Measurements from ENCODE around the gene GTSE1.
"Not testable (repeated sequence)": the region's sequence is repeated elsewhere in the genome, so short reads cannot be mapped to it uniquely, and the experiment has no call there.

The GTSE1 gene

GRCh38 chr22:46263216-46263590 lies 33.5 kb upstream of the GTSE1 start, which contains the start of gene PKDREJ:
PKDREJ (minus strand) TSS chr22:46263343; CDS start chr22:46263322, 21 bp downstream.
- TF ChIP-seq TAF1 (IDR thresholded peaks at IDR 0.05; ENCODE audit: borderline replicate concordance, low read depth, low read length) = no peak
- TF ChIP-seq POLR2A (IDR thresholded peaks at IDR 0.05; ENCODE audit: low read depth, low read length) = no peak
- no peak for TF ChIP-seq POLR2AphosphoS5 (IDR thresholded peaks at IDR 0.05; ENCODE audit: low read depth, low read length)
- FAIRE-seq (no peak), DNase-seq (ENCODE audit: insufficient read length) (no peak)

- FAIRE-seq; DNase-seq (ENCODE audit: insufficient read length): not testable (repeated sequence)
Observed at GRCh38 chr22:46264520-46264919, 32.1 kb upstream of the GTSE1 start.

- FAIRE-seq; DNase-seq (ENCODE audit: insufficient read length): not testable (repeated sequence)
Observed at GRCh38 chr22:46265627-46266026, 31.0 kb upstream of the GTSE1 start.

- FAIRE-seq (peak; percentile 36), DNase-seq (ENCODE audit: insufficient read length) (peak; percentile 94)
- TF ChIP-seq POLR2A (IDR thresholded peaks at IDR 0.05; ENCODE audit: low read depth, low read length) = peak; percentile 35; the same call in 1 of the 2 replicates
- no peak for TF ChIP-seq TAF1 (IDR thresholded peaks at IDR 0.05; ENCODE audit: borderline replicate concordance, low read depth, low read length)
- no peak for TF ChIP-seq POLR2AphosphoS5 (IDR thresholded peaks at IDR 0.05; ENCODE audit: low read depth, low read length)
Observed at GRCh38 chr22:46267431-46268279, 29.0 kb upstream of the GTSE1 start, which contains the start of gene TTC38. TTC38 (plus strand) TSS chr22:46268008; CDS start chr22:46268040, 32 bp downstream.

GRCh38 chr22:46269564-46269963 lies 27.1 kb upstream of the GTSE1 start:
- TF ChIP-seq POLR2AphosphoS5 (IDR thresholded peaks at IDR 0.05; ENCODE audit: low read depth, low read length) (no peak), POLR2A (IDR thresholded peaks at IDR 0.05; ENCODE audit: low read depth, low read length) (no peak), TAF1 (IDR thresholded peaks at IDR 0.05; ENCODE audit: borderline replicate concordance, low read depth, low read length) (no peak)
- no peak for DNase-seq (ENCODE audit: insufficient read length)
- FAIRE-seq = no peak

- DNase-seq (ENCODE audit: insufficient read length) = no peak
- no peak for FAIRE-seq
- TF ChIP-seq TAF1 (IDR thresholded peaks at IDR 0.05; ENCODE audit: borderline replicate concordance, low read depth, low read length) (no peak), POLR2A (IDR thresholded peaks at IDR 0.05; ENCODE audit: low read depth, low read length) (no peak), POLR2AphosphoS5 (IDR thresholded peaks at IDR 0.05; ENCODE audit: low read depth, low read length) (no peak)
Observed at GRCh38 chr22:46272196-46272595, 24.5 kb upstream of the GTSE1 start.

- TF ChIP-seq POLR2AphosphoS5 (IDR thresholded peaks at IDR 0.05; ENCODE audit: low read depth, low read length) = no peak
- TF ChIP-seq TAF1 (IDR thresholded peaks at IDR 0.05; ENCODE audit: borderline replicate concordance, low read depth, low read length) = no peak
- TF ChIP-seq POLR2A (IDR thresholded peaks at IDR 0.05; ENCODE audit: low read depth, low read length) = no peak
- FAIRE-seq (no peak), DNase-seq (ENCODE audit: insufficient read length) (no peak)
Observed at GRCh38 chr22:46272762-46273431, 23.8 kb upstream of the GTSE1 start.

GRCh38 chr22:46273432-46274148 lies 23.1 kb upstream of the GTSE1 start:
- FAIRE-seq = no peak
- TF ChIP-seq POLR2A (IDR thresholded peaks at IDR 0.05; ENCODE audit: low read depth, low read length) = no peak
- TF ChIP-seq POLR2AphosphoS5 (IDR thresholded peaks at IDR 0.05; ENCODE audit: low read depth, low read length) = no peak
- no peak for TF ChIP-seq TAF1 (IDR thresholded peaks at IDR 0.05; ENCODE audit: borderline replicate concordance, low read depth, low read length)
- no peak for DNase-seq (ENCODE audit: insufficient read length)

- no peak for TF ChIP-seq POLR2A (IDR thresholded peaks at IDR 0.05; ENCODE audit: low read depth, low read length)
- no peak for FAIRE-seq
- DNase-seq (ENCODE audit: insufficient read length) = no peak
Observed at GRCh38 chr22:46274381-46274780, 22.3 kb upstream of the GTSE1 start.

- DNase-seq (ENCODE audit: insufficient read length) (no peak), FAIRE-seq (no peak)
- no peak for TF ChIP-seq POLR2A (IDR thresholded peaks at IDR 0.05; ENCODE audit: low read depth, low read length)
- no peak for TF ChIP-seq POLR2AphosphoS5 (IDR thresholded peaks at IDR 0.05; ENCODE audit: low read depth, low read length)
- no peak for TF ChIP-seq TAF1 (IDR thresholded peaks at IDR 0.05; ENCODE audit: borderline replicate concordance, low read depth, low read length)
Observed at GRCh38 chr22:46275455-46276122, 21.1 kb upstream of the GTSE1 start.

- no peak for FAIRE-seq
Observed at GRCh38 chr22:46276563-46276962, 20.1 kb upstream of the GTSE1 start.

More at GRCh38 chr22:46276563-46276962, 20.1 kb upstream of the GTSE1 start:
- TF ChIP-seq TAF1 (IDR thresholded peaks at IDR 0.05; ENCODE audit: borderline replicate concordance, low read depth, low read length) = no peak
- no peak for TF ChIP-seq POLR2A (IDR thresholded peaks at IDR 0.05; ENCODE audit: low read depth, low read length)
- TF ChIP-seq POLR2AphosphoS5 (IDR thresholded peaks at IDR 0.05; ENCODE audit: low read depth, low read length) = no peak
- DNase-seq (ENCODE audit: insufficient read length) = no peak
